ENCODE data around the gene PTPRG.

The PTPRG gene

GRCh38 chr3:61769266-61769990, 208.1 kb downstream of the PTPRG start:
- DNase-seq, result no peak

- no peak for DNase-seq
These were observed 210.6 kb downstream of the PTPRG start for GRCh38 chr3:61771976-61772375.

- no peak for DNase-seq
These were observed 211.1 kb downstream of the PTPRG start for GRCh38 chr3:61772456-61772855.

- DNase-seq, result no peak
These were observed 213.0 kb downstream of the PTPRG start for GRCh38 chr3:61774279-61774890.

GRCh38 chr3:61776390-61776789, 215.0 kb downstream of the PTPRG start:
- no peak for DNase-seq

GRCh38 chr3:61777483-61777882, 216.1 kb downstream of the PTPRG start:
- DNase-seq, result no peak

- no peak for DNase-seq
These were observed 216.7 kb downstream of the PTPRG start for GRCh38 chr3:61778095-61778494.

- DNase-seq, result no peak
These were observed 218.6 kb downstream of the PTPRG start for GRCh38 chr3:61780016-61780415.

- DNase-seq, result no peak
These were observed 219.3 kb downstream of the PTPRG start for GRCh38 chr3:61780455-61781228.

GRCh38 chr3:61783993-61784718, 222.8 kb downstream of the PTPRG start:
- no peak for DNase-seq

GRCh38 chr3:61788623-61789507, 227.5 kb downstream of the PTPRG start:
- no peak for DNase-seq

GRCh38 chr3:61789861-61790260, 228.5 kb downstream of the PTPRG start:
- DNase-seq, result no peak

- no peak for DNase-seq
These were observed 229.0 kb downstream of the PTPRG start for GRCh38 chr3:61790411-61790810.

GRCh38 chr3:61793056-61793455, 231.7 kb downstream of the PTPRG start:
- DNase-seq, result no peak

GRCh38 chr3:61793521-61793920, 232.2 kb downstream of the PTPRG start:
- no peak for DNase-seq

GRCh38 chr3:61794341-61794740, 233.0 kb downstream of the PTPRG start:
- DNase-seq, result no peak

- DNase-seq, result no peak
These were observed 233.6 kb downstream of the PTPRG start for GRCh38 chr3:61794961-61795360.

- DNase-seq, result peak; percentile 29
These were observed 234.8 kb downstream of the PTPRG start for GRCh38 chr3:61796088-61796680.

GRCh38 chr3:61796911-61797310, 235.5 kb downstream of the PTPRG start:
- DNase-seq, result peak; percentile 61

- DNase-seq, result no peak
These were observed 241.4 kb downstream of the PTPRG start for GRCh38 chr3:61802772-61803171.

- no peak for DNase-seq
These were observed 242.6 kb downstream of the PTPRG start for GRCh38 chr3:61803983-61804382.

- no peak for DNase-seq
These were observed 243.4 kb downstream of the PTPRG start for GRCh38 chr3:61804782-61805181.

All from NCI-H524 treated with DMSO at 0.1 percent for 48 hours (cell line).